Chondrocyte (in vitro differentiated cells): ENCODE data around the gene TNFSF11. TPM values are rescaled to one million over a fixed set of nuclear protein-coding genes. Genes with fewer than 3 reads are reported as not detected.

Source experiments
- DNase-seq: peaks from one replicate; pipeline ENCODE4 v3.0.0; 2021; ENCODE audit warnings: mixed read lengths, low spot score
- H3K27ac Mint-ChIP-seq: one replicate; pipeline ENCODE4 v1.8.0; 2021; ENCODE audit warnings: mild to moderate bottlenecking, moderate library complexity, mixed read lengths; ENCODE audit not compliant: unreplicated experiment
- H3K27me3 Mint-ChIP-seq: 2 replicates; pipeline ENCODE4 v1.8.0; 2021; ENCODE audit warnings: low read depth, mixed read lengths
- H3K36me3 Mint-ChIP-seq: 2 replicates; pipeline ENCODE4 v1.8.0; 2021; ENCODE audit warnings: low read depth, mixed read lengths
- H3K4me1 Mint-ChIP-seq: 2 replicates; pipeline ENCODE4 v1.8.0; 2021; ENCODE audit warnings: low read depth, mild to moderate bottlenecking, mixed read lengths
- H3K4me3 Mint-ChIP-seq: one replicate; pipeline ENCODE4 v1.8.0; 2021; ENCODE audit warnings: mild to moderate bottlenecking, moderate library complexity, mixed read lengths; ENCODE audit not compliant: unreplicated experiment
- H3K9me3 Mint-ChIP-seq: 2 replicates; pipeline ENCODE4 v1.8.0; 2021; ENCODE audit warnings: low read depth, mixed read lengths
- CTCF ChIP-seq: fragments of 200-600 bp; sonication (generic); IDR thresholded peaks from 2 replicates; pipeline ENCODE4 v1.5.0; 2021; ENCODE audit warnings: antibody characterized with exemption, mild to moderate bottlenecking, moderate library complexity
- total RNA-seq: library from RNA; stranded (reverse); gene quantifications from 3 replicates; pipeline ENCODE4 v1.2.1, GENCODE V29; 2021

TNFSF11 gene
- total RNA-seq, 1 donor from 2014 or later: 0.37 TPM

- Mint-ChIP-seq H3K27ac (peak overlapping the region; percentile 12), H3K27me3 (no peaks in the 10 kb centered on the region), H3K36me3 (peaks cover 9% of the 10 kb centered on the region), H3K4me1 (peaks cover 14% of the 10 kb centered on the region), H3K4me3 (no peak overlapping the region), H3K9me3 (peaks cover 17% of the 10 kb centered on the region)
- DNase-seq: no peak
- TF ChIP-seq CTCF: no peak
These were observed 12.0 kb upstream of the TNFSF11 start for GRCh38 chr13:42561752-42562467.

GRCh38 chr13:42567906-42568305 lies 6.0 kb upstream of the TNFSF11 start:
- Mint-ChIP-seq H3K27me3 (peaks cover 7% of the 10 kb centered on the region), H3K9me3 (peaks cover 22% of the 10 kb centered on the region), H3K36me3 (peaks cover 11% of the 10 kb centered on the region), H3K4me3 (no peak overlapping the region), H3K4me1 (peaks cover under 1% of the 10 kb centered on the region), H3K27ac (no peak overlapping the region)
- no peak for TF ChIP-seq CTCF
- DNase-seq: no peak

GRCh38 chr13:42569576-42570344 lies 4.2 kb upstream of the TNFSF11 start:
- Mint-ChIP-seq H3K27ac (no peak overlapping the region), H3K27me3 (peaks cover 9% of the 10 kb centered on the region), H3K4me1 (peaks cover 1% of the 10 kb centered on the region), H3K36me3 (peaks cover 7% of the 10 kb centered on the region), H3K9me3 (peaks cover 17% of the 10 kb centered on the region), H3K4me3 (no peak overlapping the region)
- no peak for TF ChIP-seq CTCF
- DNase-seq: no peak

GRCh38 chr13:42571895-42572294 lies 2.1 kb upstream of the TNFSF11 start:
- Mint-ChIP-seq H3K4me3 (no peak overlapping the region), H3K9me3 (peaks cover 16% of the 10 kb centered on the region), H3K27me3 (peaks cover 24% of the 10 kb centered on the region), H3K36me3 (peaks cover 7% of the 10 kb centered on the region), H3K27ac (no peak overlapping the region), H3K4me1 (peaks cover 7% of the 10 kb centered on the region)
- no peak for DNase-seq
- TF ChIP-seq CTCF: no peak

- Mint-ChIP-seq H3K27me3 (peaks cover 32% of the 10 kb centered on the region), H3K27ac (no peak overlapping the region), H3K9me3 (peaks cover 16% of the 10 kb centered on the region), H3K4me1 (peaks cover 7% of the 10 kb centered on the region), H3K36me3 (peaks cover 7% of the 10 kb centered on the region), H3K4me3 (peak overlapping the region; percentile 70)
- peak; percentile 79 for DNase-seq
- no peak for TF ChIP-seq CTCF
These were observed 721 bp downstream of the TNFSF11 start for GRCh38 chr13:42574435-42575311.
